HepG2 (cell line): ENCODE results near the gene GPSM1. TPM values are rescaled to one million over a fixed set of nuclear protein-coding genes. Genes with fewer than 3 reads are reported as not detected.

Source experiments
- ATAC-seq: fragments of 200-7000 bp; cut with Tn5 transposase; 3 replicates; pipeline ENCODE4 v1.9.1; 2020; ENCODE audit warnings: mild to moderate bottlenecking, moderate library complexity
- BruUV-seq: library from RNA; stranded (reverse); fragments of 400-500 nt; replicated peaks from 2 replicates; lab custom pipeline; 2021; lab: Mats Ljungman, UMichigan
- CTCF ChIA-PET: fragments of 300-600 bp; formaldehyde crosslinking; extraction: SDS; loops from one replicate; lab custom pipeline; 2021; ENCODE audit warnings: low total read pairs, inconsistent platforms, low intra/inter-chr PET ratio; lab: Yijun Ruan, JAX
- POLR2A ChIA-PET: fragments of 350-600 bp; sonication (Branson Sonifier 250); formaldehyde crosslinking; loops from one replicate; lab custom pipeline; 2020; ENCODE audit warnings: antibody characterized with exemption, inconsistent platforms; lab: Yijun Ruan, JAX
- DNase-seq: peaks from one replicate; pipeline ENCODE4 v3.0.0-alpha.2; 2015; ENCODE audit warnings: low spot score
- FAIRE-seq: peaks from 3 replicates; lab custom pipeline; 2011; peaks lifted over from hg19 to GRCh38; lab: Jason Lieb, UNC
- H2AFZ ChIP-seq: one replicate; pipeline ENCODE4 v1.6.1; 2011; ENCODE audit warnings: low read length, inconsistent platforms
- H3K27ac ChIP-seq: fragments of 300-600 bp; 3 replicates; pipeline ENCODE4 v1.8.0; 2011; ENCODE audit warnings: mixed run types, mild to moderate bottlenecking, mixed read lengths, low read length, inconsistent platforms; ENCODE audit not compliant: insufficient read depth; ENCODE audit errors: extremely low read length
- H3K27me3 ChIP-seq, 2 experiments: fragments of 200-600 bp in 1 of 2; 2 replicates in 1 of 2; 3 replicates in 1 of 2; pipeline versions ENCODE4 v1.6.0 to v1.8.0; 2011; ENCODE audit warnings: low read length in 2 of 2, mild to moderate bottlenecking in 2 of 2, moderate library complexity in 2 of 2, inconsistent platforms in 1 of 2; ENCODE audit not compliant: insufficient read depth in 2 of 2, control insufficient read depth in 1 of 2
- H3K36me3 ChIP-seq, 2 experiments: fragments of 200-600 bp in 1 of 2; replicated peaks in 1 of 2; 2 replicates in 1 of 2; 3 replicates in 1 of 2; pipeline versions ENCODE4 v1.5.1 to v1.8.0; 2011; ENCODE audit warnings: low read length in 2 of 2, inconsistent platforms in 1 of 2; ENCODE audit not compliant: insufficient read depth in 2 of 2, control insufficient read depth in 1 of 2
- H3K4me1 ChIP-seq: 2 replicates; pipeline ENCODE4 v1.5.1; 2012; ENCODE audit warnings: low read length, inconsistent platforms; ENCODE audit not compliant: insufficient read depth
- H3K4me2 ChIP-seq: 2 replicates; pipeline ENCODE4 v1.6.0; 2011; ENCODE audit warnings: low read depth, low read length, inconsistent platforms
- H3K4me3 ChIP-seq, 3 experiments: fragments of 200-600 bp in 1 of 3; sonication (generic), shearing (Covaris generic) in 1 of 3; replicated peaks in 1 of 3; 2 replicates each; pipeline ENCODE4 v1.5.1; 2011 to 2016; ENCODE audit warnings: low read length in 3 of 3, inconsistent platforms in 2 of 3, low read depth in 2 of 3, mild to moderate bottlenecking in 2 of 3, control low read depth in 1 of 3, mixed read lengths in 1 of 3; ENCODE audit not compliant: insufficient read depth in 1 of 3
- H3K79me2 ChIP-seq: one replicate; pipeline ENCODE4 v1.6.1; 2011; ENCODE audit warnings: low read length, inconsistent platforms; ENCODE audit not compliant: insufficient read depth
- H3K9ac ChIP-seq: 2 replicates; pipeline ENCODE4 v1.6.0; 2011; ENCODE audit warnings: mild to moderate bottlenecking, low read depth, low read length, inconsistent platforms; ENCODE audit not compliant: insufficient read depth
- H3K9me3 ChIP-seq: 2 replicates; pipeline ENCODE4 v1.5.1; 2012; ENCODE audit warnings: mild to moderate bottlenecking, low read length
- H4K20me1 ChIP-seq: 2 replicates; pipeline ENCODE4 v1.6.0; 2011; ENCODE audit warnings: inconsistent platforms, mild to moderate bottlenecking, low read length, moderate library complexity; ENCODE audit not compliant: insufficient read depth
- GABPB1 ChIP-seq: IDR thresholded peaks from 2 replicates; pipeline ENCODE4 v1.6.1; 2016; ENCODE audit warnings: mild to moderate bottlenecking, missing genetic modification reagents, moderate library complexity, missing compliant biosample characterization
- HNRNPLL ChIP-seq: fragments of 200-400 bp; formaldehyde crosslinking; IDR thresholded peaks from 2 replicates; pipeline ENCODE4 v1.6.1; 2017; ENCODE audit warnings: mild to moderate bottlenecking, low read depth, low read length; ENCODE audit not compliant: poor library complexity, severe bottlenecking
- IRX3 ChIP-seq: sonication (generic); formaldehyde crosslinking; IDR thresholded peaks from 2 replicates; pipeline ENCODE4 v1.8.1; 2023; ENCODE audit warnings: mild to moderate bottlenecking, low read depth, missing genetic modification reagents, borderline replicate concordance
- LCORL ChIP-seq, 2 experiments: fragments of 450-650 bp in 1 of 2; sonication (generic) in 1 of 2; formaldehyde crosslinking in 1 of 2; IDR thresholded peaks; 2 replicates each; pipeline versions ENCODE4 v1.5.0 to v1.6.1; 2017 to 2020; ENCODE audit warnings: antibody characterized with exemption in 1 of 2, missing genetic modification reagents in 1 of 2
- SP1 ChIP-seq, 2 experiments: fragments of 450-650 bp in 1 of 2; sonication (generic) in 1 of 2; formaldehyde crosslinking in 1 of 2; IDR thresholded peaks; 2 replicates each; pipeline versions ENCODE4 v1.4.0 to v1.6.1; 2016 to 2020; ENCODE audit warnings: missing genetic modification reagents in 1 of 2
- SP4 ChIP-seq: sonication (generic); formaldehyde crosslinking; IDR thresholded peaks from 2 replicates; pipeline ENCODE4 v1.8.1; 2023; ENCODE audit warnings: mild to moderate bottlenecking, missing genetic modification reagents
- ZFP1 ChIP-seq: IDR thresholded peaks from 2 replicates; pipeline ENCODE4 v1.6.1; 2016
- ZNF510 ChIP-seq: sonication (generic); formaldehyde crosslinking; IDR thresholded peaks from 2 replicates; pipeline ENCODE4 v1.4.0; 2020; ENCODE audit warnings: low read depth, mild to moderate bottlenecking, missing genetic modification reagents
- ZNF569 ChIP-seq: sonication (generic); formaldehyde crosslinking; IDR thresholded peaks from 2 replicates; pipeline ENCODE4 v1.5.0; 2020; ENCODE audit warnings: mild to moderate bottlenecking, missing genetic modification reagents, moderate library complexity, borderline replicate concordance
- ZZZ3 ChIP-seq: sonication (generic); formaldehyde crosslinking; IDR thresholded peaks from 2 replicates; pipeline ENCODE4 v1.4.0; 2020; ENCODE audit warnings: missing genetic modification reagents, mild to moderate bottlenecking, borderline replicate concordance
- WGBS: methylation state at CpG from one replicate; pipeline ENCODE4 v1.1.6; 2017; ENCODE audit warnings: low lambda C conversion rate; 5-methylcytosine and 5-hydroxymethylcytosine counted together
- in situ Hi-C: cut with HindIII; loops from 2 replicates; pipeline ENCODE4 v1.10.0; 2017; ENCODE audit warnings: low pct_unique_long_range_greater_than_20kb; ENCODE audit not compliant: extremely low pct_ligation_motif_present
- intact Hi-C: fragments of 100-400 bp; cut with micrococcal nuclease; formaldehyde crosslinking; loops from one replicate; pipeline ENCODE4 v1.10.0; 2022; ENCODE audit not compliant: unreplicated experiment
- polyA plus RNA-seq, 8 experiments: library from polyadenylated mRNA; depleted of rRNA in 3 of 8; stranded (reverse) in 7 of 8; unstranded in 1 of 8; fragments of >200 nt; fragmentation: Illumina TruSeq in 4 of 8; extraction: Trizol in 4 of 8; gene quantifications; 2 replicates each; pipeline versions ENCODE4 v1.2.1 to v1.2.3, GENCODE V29; 2011 to 2016; ENCODE audit warnings: low read depth in 4 of 8, missing spikeins in 1 of 8, mixed read lengths in 1 of 8; ENCODE audit not compliant: insufficient read depth in 1 of 8
- total RNA-seq, 5 experiments: library from RNA; depleted of rRNA; stranded (reverse); fragments of >200 nt; fragmentation: Illumina TruSeq; extraction: Trizol; gene quantifications; 2 replicates each; pipeline ENCODE4 v1.2.3, GENCODE V29; 2016; ENCODE audit warnings: low read depth in 1 of 5
- TF ChIP-seq, protein P1 (sequence below): sonication (generic); formaldehyde crosslinking; IDR thresholded peaks from 2 replicates; pipeline ENCODE4 v1.4.0; 2020; ENCODE audit warnings: missing genetic modification reagents
- TF ChIP-seq, protein P2 (sequence below): sonication (generic); formaldehyde crosslinking; IDR thresholded peaks from 2 replicates; pipeline ENCODE4 v1.5.0; 2020; ENCODE audit warnings: mild to moderate bottlenecking, missing genetic modification reagents
- TF ChIP-seq, protein P3 (sequence below): sonication (generic); formaldehyde crosslinking; IDR thresholded peaks from 2 replicates; pipeline ENCODE4 v1.4.0; 2020; ENCODE audit warnings: mild to moderate bottlenecking, low read depth, missing genetic modification reagents

GPSM1 gene
- total and polyA plus RNA-seq, 2 of the 13 experiments (the other 11 are each of a cell fraction or from before 2014, with no cell fraction given): 1.0 to 2.4 TPM

GRCh38 chr9:136341769-136342168 lies 14.4 kb downstream of the GPSM1 start (continued):
- TF ChIP-seq ZNF569 (no peak), ZNF510 (CRISPR knock-in tag) (no peak), IRX3 (CRISPR knock-in tag) (no peak), ZZZ3 (CRISPR knock-in tag) (no peak)

DNA sequence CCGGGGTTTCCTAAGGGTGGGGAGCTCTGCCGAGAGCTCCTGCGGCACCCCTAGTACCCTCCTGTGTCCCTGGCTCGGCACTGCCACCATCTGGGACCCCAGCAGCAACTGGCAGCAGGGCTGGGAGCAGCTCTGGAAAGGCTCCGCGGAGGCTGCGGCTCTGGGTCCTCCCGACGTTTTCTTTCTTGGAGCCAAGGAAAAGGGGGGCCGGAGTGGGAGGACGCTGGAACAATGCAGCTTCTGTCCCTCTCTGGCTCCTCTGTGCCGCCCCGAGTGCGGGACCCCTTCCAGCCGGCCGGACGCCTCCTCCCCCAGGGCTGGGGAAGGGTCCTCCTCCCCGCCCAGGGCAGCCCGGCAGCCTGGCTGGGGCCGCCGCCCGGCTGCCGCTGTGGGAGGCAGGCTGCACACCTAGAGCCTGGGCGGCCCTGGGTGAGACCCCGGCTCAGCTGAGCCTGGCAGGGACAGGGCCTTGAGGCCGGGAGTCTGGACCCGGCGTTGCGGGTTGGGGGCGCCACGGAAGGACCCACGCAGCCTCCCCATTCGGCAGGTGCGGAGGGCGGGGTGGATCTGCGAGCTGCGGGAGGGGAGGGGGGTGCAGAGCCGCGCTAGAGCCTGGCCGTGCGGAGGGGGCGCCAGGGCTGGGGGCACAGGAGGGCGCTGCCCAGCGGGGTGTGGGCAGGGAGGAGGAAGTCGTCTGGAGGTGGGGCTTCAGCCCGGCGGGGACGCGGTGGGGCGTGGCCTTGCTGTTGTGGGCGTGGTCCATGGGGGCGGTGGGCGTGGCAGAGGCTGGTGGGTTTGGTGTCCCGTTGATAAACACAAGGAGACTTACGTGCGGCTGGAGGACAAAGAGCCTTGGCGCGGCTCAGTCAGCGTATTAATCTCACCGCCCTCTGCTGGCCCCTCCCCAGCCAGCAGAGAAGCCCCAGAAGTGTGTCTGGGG lies 15.1 kb downstream of the GPSM1 start:
- Histone ChIP-seq H3K4me3 (peak overlapping the region in 1 of 3 experiments; percentile 50; a peak in 2 of 6 replicates), H3K4me1 (peaks cover 64% of the 10 kb centered on the region), H4K20me1 (no peaks in the 10 kb centered on the region), H3K79me2 (no peaks in the 10 kb centered on the region), H3K9me3 (no peaks in the 10 kb centered on the region), H3K4me2 (peak overlapping the region; percentile 55), H2AFZ (no peak overlapping the region), H3K27ac (no peak overlapping the region), H3K36me3 (no peaks in the 10 kb centered on the region), H3K9ac (no peak overlapping the region), H3K27me3 (peaks cover 0 to 9% of the 10 kb centered on the region in 2 experiments; a peak in 2 of 5 replicates)
- BruUV-seq: no TSS peak
- ATAC-seq (no peak), DNase-seq (no peak), FAIRE-seq (no peak)
- CTCF ChIA-PET: no interaction called here
- POLR2A ChIA-PET: no interaction called here
- TF ChIP-seq SP4 (CRISPR knock-in tag) (peak; percentile 57; the same call in 1 of the 2 replicates), GABPB1 (CRISPR knock-in tag) (peak; percentile 43; the same call in 1 of the 2 replicates), ZFP1 (CRISPR knock-in tag) (no peak), HNRNPLL (peak; percentile 17), LCORL (IDR thresholded peaks at IDR 0.05) (no peak), LCORL (CRISPR knock-in tag; IDR thresholded peaks at IDR 0.05) (0 out of 2 replicates have a peak, but pooled peaks have one; percentile 20), SP1 (IDR thresholded peaks at IDR 0.05) (no peak), SP1 (CRISPR knock-in tag; IDR thresholded peaks at IDR 0.05) (peak; percentile 68)
- TF ChIP-seq, protein P1, sequence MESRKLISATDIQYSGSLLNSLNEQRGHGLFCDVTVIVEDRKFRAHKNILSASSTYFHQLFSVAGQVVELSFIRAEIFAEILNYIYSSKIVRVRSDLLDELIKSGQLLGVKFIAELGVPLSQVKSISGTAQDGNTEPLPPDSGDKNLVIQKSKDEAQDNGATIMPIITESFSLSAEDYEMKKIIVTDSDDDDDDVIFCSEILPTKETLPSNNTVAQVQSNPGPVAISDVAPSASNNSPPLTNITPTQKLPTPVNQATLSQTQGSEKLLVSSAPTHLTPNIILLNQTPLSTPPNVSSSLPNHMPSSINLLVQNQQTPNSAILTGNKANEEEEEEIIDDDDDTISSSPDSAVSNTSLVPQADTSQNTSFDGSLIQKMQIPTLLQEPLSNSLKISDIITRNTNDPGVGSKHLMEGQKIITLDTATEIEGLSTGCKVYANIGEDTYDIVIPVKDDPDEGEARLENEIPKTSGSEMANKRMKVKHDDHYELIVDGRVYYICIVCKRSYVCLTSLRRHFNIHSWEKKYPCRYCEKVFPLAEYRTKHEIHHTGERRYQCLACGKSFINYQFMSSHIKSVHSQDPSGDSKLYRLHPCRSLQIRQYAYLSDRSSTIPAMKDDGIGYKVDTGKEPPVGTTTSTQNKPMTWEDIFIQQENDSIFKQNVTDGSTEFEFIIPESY (CRISPR knock-in tag): peak; percentile 85
- TF ChIP-seq, protein P2, sequence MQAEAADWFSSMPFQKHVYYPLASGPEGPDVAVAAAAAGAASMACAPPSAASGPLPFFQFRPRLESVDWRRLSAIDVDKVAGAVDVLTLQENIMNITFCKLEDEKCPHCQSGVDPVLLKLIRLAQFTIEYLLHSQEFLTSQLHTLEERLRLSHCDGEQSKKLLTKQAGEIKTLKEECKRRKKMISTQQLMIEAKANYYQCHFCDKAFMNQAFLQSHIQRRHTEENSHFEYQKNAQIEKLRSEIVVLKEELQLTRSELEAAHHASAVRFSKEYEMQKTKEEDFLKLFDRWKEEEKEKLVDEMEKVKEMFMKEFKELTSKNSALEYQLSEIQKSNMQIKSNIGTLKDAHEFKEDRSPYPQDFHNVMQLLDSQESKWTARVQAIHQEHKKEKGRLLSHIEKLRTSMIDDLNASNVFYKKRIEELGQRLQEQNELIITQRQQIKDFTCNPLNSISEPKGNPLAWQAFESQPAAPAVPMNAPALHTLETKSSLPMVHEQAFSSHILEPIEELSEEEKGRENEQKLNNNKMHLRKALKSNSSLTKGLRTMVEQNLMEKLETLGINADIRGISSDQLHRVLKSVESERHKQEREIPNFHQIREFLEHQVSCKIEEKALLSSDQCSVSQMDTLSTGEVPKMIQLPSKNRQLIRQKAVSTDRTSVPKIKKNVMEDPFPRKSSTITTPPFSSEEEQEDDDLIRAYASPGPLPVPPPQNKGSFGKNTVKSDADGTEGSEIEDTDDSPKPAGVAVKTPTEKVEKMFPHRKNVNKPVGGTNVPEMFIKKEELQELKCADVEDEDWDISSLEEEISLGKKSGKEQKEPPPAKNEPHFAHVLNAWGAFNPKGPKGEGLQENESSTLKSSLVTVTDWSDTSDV: 0 out of 2 replicates have a peak, but pooled peaks have one; percentile 43
- TF ChIP-seq, protein P3, sequence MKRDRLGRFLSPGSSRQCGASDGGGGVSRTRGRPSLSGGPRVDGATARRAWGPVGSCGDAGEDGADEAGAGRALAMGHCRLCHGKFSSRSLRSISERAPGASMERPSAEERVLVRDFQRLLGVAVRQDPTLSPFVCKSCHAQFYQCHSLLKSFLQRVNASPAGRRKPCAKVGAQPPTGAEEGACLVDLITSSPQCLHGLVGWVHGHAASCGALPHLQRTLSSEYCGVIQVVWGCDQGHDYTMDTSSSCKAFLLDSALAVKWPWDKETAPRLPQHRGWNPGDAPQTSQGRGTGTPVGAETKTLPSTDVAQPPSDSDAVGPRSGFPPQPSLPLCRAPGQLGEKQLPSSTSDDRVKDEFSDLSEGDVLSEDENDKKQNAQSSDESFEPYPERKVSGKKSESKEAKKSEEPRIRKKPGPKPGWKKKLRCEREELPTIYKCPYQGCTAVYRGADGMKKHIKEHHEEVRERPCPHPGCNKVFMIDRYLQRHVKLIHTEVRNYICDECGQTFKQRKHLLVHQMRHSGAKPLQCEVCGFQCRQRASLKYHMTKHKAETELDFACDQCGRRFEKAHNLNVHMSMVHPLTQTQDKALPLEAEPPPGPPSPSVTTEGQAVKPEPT: no peak
- in situ Hi-C loops: loop anchor here (25.0 kb wide), 1 partner anchor 295 kb away; no protein-coding TSS in a partner anchor
- 81% methylated on average over 18 of the region's 60 CpGs for WGBS
- intact Hi-C loops: no loop called here
